ENCODE data around the gene CCL11. TPM values are rescaled to one million over a fixed set of nuclear protein-coding genes. Genes with fewer than 3 reads are reported as not detected.

The CCL11 gene
- total and polyA plus RNA-seq, 2 of the 8 experiments (the other 6 are each of a cell fraction or from before 2014, with no cell fraction given) = not detected

GRCh38 chr17:34291721-34292348 is 6.3 kb downstream of the CCL11 start:
- no peaks in the 10 kb centered on the region for H3K36me3 ChIP-seq (ENCODE audit: control insufficient read depth in 2 of 4, insufficient read depth in 4 of 4, low read length in 3 of 4)
- no peaks in the 10 kb centered on the region for H3K4me1 ChIP-seq (replicated peaks in 1 of 4; ENCODE audit: control insufficient read depth in 3 of 4, insufficient read depth in 4 of 4, low read length in 3 of 4)
- H2BK5ac ChIP-seq (ENCODE audit: low read depth, low read length) = no peak overlapping the region
- H2AFZ ChIP-seq (ENCODE audit: low read length) = no peak overlapping the region
- H3K9ac ChIP-seq (replicated peaks in 1 of 4; ENCODE audit: extremely low read depth in 1 of 4, low read depth in 3 of 4, low read length in 3 of 4) = no peak overlapping the region
- no peak overlapping the region for H2BK15ac ChIP-seq (ENCODE audit: low read length)
- H3K18ac ChIP-seq (ENCODE audit: extremely low read depth, low read length) = no peak overlapping the region
- H2BK20ac ChIP-seq (ENCODE audit: low read length) = no peak overlapping the region
- H4K5ac ChIP-seq (ENCODE audit: insufficient read length, low read depth, low read length) = no peak overlapping the region
- H4K91ac ChIP-seq (replicated peaks; ENCODE audit: insufficient read length, low read length) = no peak overlapping the region
- H3K27ac ChIP-seq (ENCODE audit: low read depth, low read length) = no peak overlapping the region
- no peak overlapping the region for H3K14ac ChIP-seq (ENCODE audit: insufficient read length)
- H3K4me3 ChIP-seq (ENCODE audit: extremely low read depth in 1 of 4, insufficient read depth in 2 of 4, low read depth in 3 of 4, low read length in 4 of 4) = no peak overlapping the region
- no peaks in the 10 kb centered on the region for H3K79me2 ChIP-seq (ENCODE audit: control insufficient read depth in 1 of 2, insufficient read depth in 2 of 2, low read length in 2 of 2)
- FAIRE-seq (no peak), DNase-seq (ENCODE audit: low read depth in 1 of 2, low spot score in 2 of 2) (no peak)
- no peak overlapping the region for H2BK120ac ChIP-seq (replicated peaks; ENCODE audit: low read depth, low read length)
- H3K4ac ChIP-seq (replicated peaks; ENCODE audit: insufficient read length, low read depth, low read length) = no peak overlapping the region
- TF ChIP-seq KDM5A (IDR thresholded peaks at IDR 0.05; ENCODE audit: low read length) (no peak), SIX5 (IDR thresholded peaks at IDR 0.05; ENCODE audit: low read depth, low read length) (no peak), HDAC2 (IDR thresholded peaks at IDR 0.05; ENCODE audit: borderline replicate concordance in 1 of 2, low read depth in 2 of 2, low read length in 2 of 2) (no peak), PHF8 (conservative IDR thresholded peaks at IDR 0.05; ENCODE audit: low read depth, low read length) (no peak), ASH2L (IDR thresholded peaks at IDR 0.05; ENCODE audit: low read length) (no peak), JUND (IDR thresholded peaks at IDR 0.05; ENCODE audit: low read length) (no peak), CREB1 (IDR thresholded peaks at IDR 0.05) (no peak)
- no peaks in the 10 kb centered on the region for H3K79me1 ChIP-seq (ENCODE audit: low read depth, low read length)
- no peak overlapping the region for H2AK5ac ChIP-seq (ENCODE audit: low read depth, low read length)
- 92% methylated on average over 6 of the region's 6 CpGs; no CpG with 5 or more reads in 1 of the 2 experiments for WGBS, 2 experiments (ENCODE audit: extremely low coverage in 1 of 2, insufficient coverage in 1 of 2, insufficient read length in 1 of 2, insufficient replicate concordance in 2 of 2, low coverage in 1 of 2, low lambda C conversion rate in 2 of 2, missing lambda C conversion rate in 1 of 2)
- H3K27me3 ChIP-seq (replicated peaks in 1 of 4; ENCODE audit: control insufficient read depth in 3 of 4, extremely low read depth in 1 of 4, insufficient read depth in 3 of 4, low read length in 3 of 4) = no peaks in the 10 kb centered on the region
- H3K23me2 ChIP-seq (ENCODE audit: low read depth, low read length) = no peaks in the 10 kb centered on the region
- no peak overlapping the region for H4K8ac ChIP-seq (ENCODE audit: extremely low read depth, insufficient read depth, low read length)
- POLR2A ChIA-PET (ENCODE audit: partially characterized antibody) = no interaction called here
- no peaks in the 10 kb centered on the region for H3K9me3 ChIP-seq (ENCODE audit: insufficient read depth in 2 of 2, low read depth in 1 of 2, low read length in 1 of 2)
- no peak overlapping the region for H3K4me2 ChIP-seq (ENCODE audit: insufficient read depth in 1 of 2, low read depth in 2 of 2, low read length in 2 of 2)
- H2BK12ac ChIP-seq (ENCODE audit: low read depth, low read length) = no peak overlapping the region
- H4K20me1 ChIP-seq (replicated peaks in 1 of 2; ENCODE audit: control insufficient read depth in 1 of 2, insufficient read depth in 2 of 2, low read length in 2 of 2) = no peaks in the 10 kb centered on the region
- CTCF ChIA-PET (ENCODE audit: partially characterized antibody) = interaction anchor here (1.0 to 1.7 kb wide), 3 partner anchors 12 to 70 kb away, joined by 3 to 6 read pairs (median 3); no protein-coding TSS in a partner anchor
- no peak overlapping the region for H3K23ac ChIP-seq (ENCODE audit: insufficient read length)
- no peak overlapping the region for H3K56ac ChIP-seq (replicated peaks; ENCODE audit: insufficient read length, low read depth, low read length)
